ENCODE data around the gene ASS1.

- TF ChIP-seq CTCF (IDR thresholded peaks at IDR 0.05; ENCODE audit: low read length) (no peak), EZH2 (optimal IDR thresholded peaks at IDR 0.05; ENCODE audit: low read depth, low read length) (no peak), EZH2phosphoT487 (IDR thresholded peaks at IDR 0.05; ENCODE audit: low read length) (no peak)
Measured at GRCh38 chr9:130470950-130471349, 26.2 kb downstream of the ASS1 start.

Measured in MM.1S (cell line).